ENCODE measurements around the gene TIAM2.

The TIAM2 gene

DNA sequence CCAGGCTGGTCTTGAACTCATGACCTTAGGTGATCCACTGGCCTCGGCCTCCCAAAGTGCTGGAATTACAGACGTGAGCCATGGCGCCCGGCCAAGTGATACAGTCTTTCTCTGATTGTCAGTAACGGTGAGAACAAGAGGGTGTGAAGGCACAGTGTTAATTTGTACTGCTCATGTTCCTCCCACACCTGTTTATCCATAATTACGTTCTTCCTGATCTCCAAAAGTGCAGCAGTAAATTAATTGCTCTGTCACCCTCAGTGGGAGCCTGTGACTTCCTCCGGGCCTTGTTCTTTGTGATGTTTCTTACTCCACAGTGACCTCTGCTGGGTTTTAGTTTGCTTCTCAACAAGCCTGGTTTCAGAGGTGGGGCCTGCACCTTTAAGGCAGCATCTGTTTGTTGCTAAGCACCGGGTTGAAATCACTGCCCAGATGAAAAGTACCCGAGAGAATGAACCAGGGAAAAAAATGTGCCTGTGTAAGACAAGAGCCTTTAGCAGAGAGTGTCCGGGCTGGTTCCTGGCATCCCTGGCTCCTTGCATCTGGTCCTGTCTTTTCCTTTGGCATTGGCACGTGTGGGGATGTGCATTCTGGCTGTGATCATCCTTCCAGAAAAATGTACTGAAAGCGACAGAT lies 179.6 kb downstream of the TIAM2 start:
- H3K9me3 ChIP-seq (replicated peaks; ENCODE audit: insufficient read depth, low read length) = no peaks in the 10 kb centered on the region
- no peaks in the 10 kb centered on the region for H3K36me3 ChIP-seq (replicated peaks; ENCODE audit: insufficient read depth, low read length)
- H3K4me1 ChIP-seq (ENCODE audit: low read length) = no peaks in the 10 kb centered on the region
- peak; percentile 58 for DNase-seq
- H3K9ac ChIP-seq (ENCODE audit: low read length) = no peak overlapping the region
- H3K27ac ChIP-seq (ENCODE audit: low read length) = no peak overlapping the region
- H3K27me3 ChIP-seq (replicated peaks; ENCODE audit: insufficient read depth, low read length) = no peaks in the 10 kb centered on the region
- H3K79me2 ChIP-seq (ENCODE audit: low read length) = no peaks in the 10 kb centered on the region
- TF ChIP-seq, protein P1, sequence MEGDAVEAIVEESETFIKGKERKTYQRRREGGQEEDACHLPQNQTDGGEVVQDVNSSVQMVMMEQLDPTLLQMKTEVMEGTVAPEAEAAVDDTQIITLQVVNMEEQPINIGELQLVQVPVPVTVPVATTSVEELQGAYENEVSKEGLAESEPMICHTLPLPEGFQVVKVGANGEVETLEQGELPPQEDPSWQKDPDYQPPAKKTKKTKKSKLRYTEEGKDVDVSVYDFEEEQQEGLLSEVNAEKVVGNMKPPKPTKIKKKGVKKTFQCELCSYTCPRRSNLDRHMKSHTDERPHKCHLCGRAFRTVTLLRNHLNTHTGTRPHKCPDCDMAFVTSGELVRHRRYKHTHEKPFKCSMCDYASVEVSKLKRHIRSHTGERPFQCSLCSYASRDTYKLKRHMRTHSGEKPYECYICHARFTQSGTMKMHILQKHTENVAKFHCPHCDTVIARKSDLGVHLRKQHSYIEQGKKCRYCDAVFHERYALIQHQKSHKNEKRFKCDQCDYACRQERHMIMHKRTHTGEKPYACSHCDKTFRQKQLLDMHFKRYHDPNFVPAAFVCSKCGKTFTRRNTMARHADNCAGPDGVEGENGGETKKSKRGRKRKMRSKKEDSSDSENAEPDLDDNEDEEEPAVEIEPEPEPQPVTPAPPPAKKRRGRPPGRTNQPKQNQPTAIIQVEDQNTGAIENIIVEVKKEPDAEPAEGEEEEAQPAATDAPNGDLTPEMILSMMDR (IDR thresholded peaks at IDR 0.05; ENCODE audit: low read length) = peak; percentile 42
- TF ChIP-seq EZH2phosphoT487 (IDR thresholded peaks at IDR 0.05; ENCODE audit: low read length) = no peak
- H3F3A ChIP-seq (ENCODE audit: insufficient read depth, low read length) = no peaks in the 10 kb centered on the region
- no peak overlapping the region for H3K4me2 ChIP-seq (ENCODE audit: low read depth, low read length)
- H2AFZ ChIP-seq (ENCODE audit: low read length) = no peak overlapping the region
- H3K4me3 ChIP-seq (ENCODE audit: low read length) = no peak overlapping the region
- no peaks in the 10 kb centered on the region for H3K9me2 ChIP-seq (replicated peaks; ENCODE audit: insufficient read depth, low read length)
- no peaks in the 10 kb centered on the region for H4K20me1 ChIP-seq (ENCODE audit: insufficient read depth, low read length)

DNA sequence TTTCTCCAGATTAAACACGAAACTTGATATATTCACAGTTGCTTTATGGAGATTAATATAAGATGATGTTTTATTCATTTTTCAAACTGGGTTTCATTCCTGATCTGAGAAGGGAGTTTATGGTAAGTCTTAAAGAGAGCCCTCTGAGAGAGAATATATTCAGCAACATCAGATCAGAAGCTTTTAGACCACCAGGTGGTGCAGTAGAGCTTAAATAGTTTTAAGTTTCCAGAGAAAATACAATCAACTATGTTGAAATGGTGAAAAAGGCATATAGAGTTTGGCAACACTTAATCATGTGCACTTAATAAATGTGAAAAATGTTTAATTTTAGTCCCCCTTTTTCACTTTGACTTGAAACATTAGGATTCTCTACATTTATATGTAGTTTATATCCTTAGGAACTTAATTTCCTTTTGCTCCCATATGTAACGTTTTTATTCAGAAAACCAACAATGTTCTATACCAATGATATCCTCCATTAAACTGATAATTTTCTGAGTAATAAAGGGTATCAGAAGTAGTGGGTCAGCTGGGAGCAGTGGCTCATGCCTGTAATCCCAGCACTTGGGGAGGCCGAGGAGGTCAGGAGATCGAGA lies 182.3 kb downstream of the TIAM2 start:
- no peak overlapping the region for H2AFZ ChIP-seq (ENCODE audit: low read length)
- peak; percentile 37 for DNase-seq
- H3K4me1 ChIP-seq (ENCODE audit: low read length) = no peaks in the 10 kb centered on the region

DNA sequence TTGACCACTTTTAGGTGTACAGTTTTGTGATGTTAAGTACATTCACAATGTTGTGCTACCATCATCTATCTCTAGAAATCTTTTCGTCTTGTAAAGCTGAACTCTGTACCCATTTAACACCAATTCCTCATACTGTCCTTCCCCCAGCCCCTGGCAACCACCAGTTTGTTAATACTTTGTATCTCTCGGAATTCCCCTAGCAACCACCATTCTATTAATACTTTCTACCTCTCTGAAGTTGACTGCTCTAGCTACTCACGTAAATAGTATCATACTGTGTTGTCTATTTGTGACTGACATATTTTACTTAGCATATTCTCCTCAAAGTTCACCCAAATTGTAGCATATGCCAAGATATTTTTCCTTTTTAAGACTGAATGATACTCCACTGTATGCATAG lies 186.4 kb downstream of the TIAM2 start:
- TF ChIP-seq EZH2phosphoT487 (IDR thresholded peaks at IDR 0.05; ENCODE audit: low read length) (no peak), EZH2 (optimal IDR thresholded peaks at IDR 0.05; ENCODE audit: low read depth, low read length) (no peak)
- TF ChIP-seq, protein P1 (IDR thresholded peaks at IDR 0.05; ENCODE audit: low read length) = no peak
- no peaks in the 10 kb centered on the region for H3F3A ChIP-seq (ENCODE audit: insufficient read depth, low read length)

More for the DNA sequence above, 182.3 kb downstream of the TIAM2 start:
- no peaks in the 10 kb centered on the region for H3K9me2 ChIP-seq (replicated peaks; ENCODE audit: insufficient read depth, low read length)
- H3K9me3 ChIP-seq (replicated peaks; ENCODE audit: insufficient read depth, low read length) = no peaks in the 10 kb centered on the region
- no peak overlapping the region for H3K9ac ChIP-seq (ENCODE audit: low read length)
- no peaks in the 10 kb centered on the region for H3K79me2 ChIP-seq (ENCODE audit: low read length)
- no peaks in the 10 kb centered on the region for H3K36me3 ChIP-seq (replicated peaks; ENCODE audit: insufficient read depth, low read length)
- no peak overlapping the region for H3K27ac ChIP-seq (ENCODE audit: low read length)
- H3F3A ChIP-seq (ENCODE audit: insufficient read depth, low read length) = no peaks in the 10 kb centered on the region
- TF ChIP-seq, protein P1 (IDR thresholded peaks at IDR 0.05; ENCODE audit: low read length) = peak; percentile 37
- TF ChIP-seq EZH2phosphoT487 (IDR thresholded peaks at IDR 0.05; ENCODE audit: low read length) = no peak
- no peak overlapping the region for H3K4me2 ChIP-seq (ENCODE audit: low read depth, low read length)
- no peaks in the 10 kb centered on the region for H4K20me1 ChIP-seq (ENCODE audit: insufficient read depth, low read length)
- H3K4me3 ChIP-seq (ENCODE audit: low read length) = no peak overlapping the region
- no peaks in the 10 kb centered on the region for H3K27me3 ChIP-seq (replicated peaks; ENCODE audit: insufficient read depth, low read length)

More for the DNA sequence above, 186.4 kb downstream of the TIAM2 start:
- Histone ChIP-seq H3K4me3 (ENCODE audit: low read length) (no peak overlapping the region), H4K20me1 (ENCODE audit: insufficient read depth, low read length) (no peaks in the 10 kb centered on the region), H3K4me1 (ENCODE audit: low read length) (no peaks in the 10 kb centered on the region), H3K79me2 (ENCODE audit: low read length) (no peaks in the 10 kb centered on the region), H2AFZ (ENCODE audit: low read length) (no peak overlapping the region), H3K4me2 (ENCODE audit: low read depth, low read length) (no peak overlapping the region), H3K9ac (ENCODE audit: low read length) (no peak overlapping the region), H3K36me3 (replicated peaks; ENCODE audit: insufficient read depth, low read length) (no peaks in the 10 kb centered on the region), H3K9me2 (replicated peaks; ENCODE audit: insufficient read depth, low read length) (no peaks in the 10 kb centered on the region), H3K27ac (ENCODE audit: low read length) (no peak overlapping the region), H3K9me3 (replicated peaks; ENCODE audit: insufficient read depth, low read length) (no peaks in the 10 kb centered on the region), H3K27me3 (replicated peaks; ENCODE audit: insufficient read depth, low read length) (no peaks in the 10 kb centered on the region)
- DNase-seq = no peak

Data from MM.1S (cell line).